Measurements from ENCODE around the gene EBLN2. TPM values are rescaled to one million over a fixed set of nuclear protein-coding genes. Genes with fewer than 3 reads are reported as not detected.

The EBLN2 gene
- total RNA-seq, 3 donors from 2014 or later (not counting 1 experiment from before 2014, with no cell fraction given): 8.9 to 11.2 (median 11.0) TPM

GRCh38 chr3:73101881-73102280 is 40.4 kb downstream of the EBLN2 start:
- Mint-ChIP-seq H3K9me3 (no peaks in the 10 kb centered on the region), H3K27ac (no peak overlapping the region), H3K27me3 (ENCODE audit: low read depth in 2 of 2) (no peaks in the 10 kb centered on the region), H3K4me3 (no peak overlapping the region), H3K36me3 (no peaks in the 10 kb centered on the region), H3K4me1 (no peaks in the 10 kb centered on the region)
- no peak for ATAC-seq
- Histone ChIP-seq H3K4me1 (ENCODE audit: control insufficient read depth, insufficient read depth, low read length) (no peaks in the 10 kb centered on the region), H3K9me3 (ENCODE audit: control insufficient read depth, insufficient read depth, low read length) (no peaks in the 10 kb centered on the region), H3K27me3 (ENCODE audit: control insufficient read depth, insufficient read depth, low read length) (no peaks in the 10 kb centered on the region), H3K36me3 (ENCODE audit: control insufficient read depth, insufficient read depth, low read length) (no peaks in the 10 kb centered on the region), H3K4me3 (ENCODE audit: low read length) (no peak overlapping the region), H3K27ac (ENCODE audit: low read length) (no peak overlapping the region)
- TF ChIP-seq CTCF (IDR thresholded peaks at IDR 0.05): no peak
- no peak for DNase-seq
- intact Hi-C loops (cut with micrococcal nuclease): loop anchor here (1.0 kb wide), 1 partner anchor 400 kb away; no protein-coding TSS in a partner anchor
- 60% methylated on average over 1 of the region's 2 CpGs for WGBS (ENCODE audit: insufficient coverage)

GRCh38 chr3:73107215-73107614 is 45.8 kb downstream of the EBLN2 start:
- WGBS (ENCODE audit: insufficient coverage): 91% methylated on average over 3 of the region's 3 CpGs
- H3K4me1 ChIP-seq (ENCODE audit: control insufficient read depth, insufficient read depth, low read length): no peaks in the 10 kb centered on the region
- no peaks in the 10 kb centered on the region for H3K9me3 ChIP-seq (ENCODE audit: control insufficient read depth, insufficient read depth, low read length)
- DNase-seq: no peak
- H3K27me3 Mint-ChIP-seq (ENCODE audit: low read depth in 2 of 2): peaks cover 0 to 7% of the 10 kb centered on the region in 2 donors
- no peaks in the 10 kb centered on the region for H3K36me3 Mint-ChIP-seq
- H3K27ac Mint-ChIP-seq: no peak overlapping the region
- no peak for TF ChIP-seq CTCF (IDR thresholded peaks at IDR 0.05)
- H3K4me3 ChIP-seq (ENCODE audit: low read length): no peak overlapping the region
- intact Hi-C loops (cut with micrococcal nuclease): no loop called here
- H3K9me3 Mint-ChIP-seq: no peaks in the 10 kb centered on the region
- no peaks in the 10 kb centered on the region for H3K36me3 ChIP-seq (ENCODE audit: control insufficient read depth, insufficient read depth, low read length)
- no peak overlapping the region for H3K27ac ChIP-seq (ENCODE audit: low read length)
- no peaks in the 10 kb centered on the region for H3K27me3 ChIP-seq (ENCODE audit: control insufficient read depth, insufficient read depth, low read length)
- no peak overlapping the region for H3K4me3 Mint-ChIP-seq
- ATAC-seq: no peak
- no peaks in the 10 kb centered on the region for H3K4me1 Mint-ChIP-seq

- TF ChIP-seq CTCF (IDR thresholded peaks at IDR 0.05): no peak
- ATAC-seq: no peak
- WGBS (ENCODE audit: insufficient coverage): 95% methylated on average over 5 of the region's 5 CpGs
- Mint-ChIP-seq H3K4me1 (no peaks in the 10 kb centered on the region), H3K9me3 (no peaks in the 10 kb centered on the region), H3K4me3 (no peak overlapping the region), H3K27ac (no peak overlapping the region), H3K27me3 (ENCODE audit: low read depth in 2 of 2) (peaks cover 0 to 7% of the 10 kb centered on the region in 2 donors), H3K36me3 (no peaks in the 10 kb centered on the region)
- Histone ChIP-seq H3K27ac (ENCODE audit: low read length) (no peak overlapping the region), H3K9me3 (ENCODE audit: control insufficient read depth, insufficient read depth, low read length) (no peaks in the 10 kb centered on the region), H3K27me3 (ENCODE audit: control insufficient read depth, insufficient read depth, low read length) (no peaks in the 10 kb centered on the region), H3K4me3 (ENCODE audit: low read length) (no peak overlapping the region), H3K36me3 (ENCODE audit: control insufficient read depth, insufficient read depth, low read length) (no peaks in the 10 kb centered on the region), H3K4me1 (ENCODE audit: control insufficient read depth, insufficient read depth, low read length) (no peaks in the 10 kb centered on the region)
- no peak for DNase-seq
- intact Hi-C loops (cut with micrococcal nuclease): no loop called here
These were observed 46.3 kb downstream of the EBLN2 start for GRCh38 chr3:73107676-73108187.

GRCh38 chr3:73108750-73109149 is 47.3 kb downstream of the EBLN2 start:
- intact Hi-C loops (cut with micrococcal nuclease): no loop called here
- Mint-ChIP-seq H3K4me1 (no peaks in the 10 kb centered on the region), H3K27ac (no peak overlapping the region), H3K9me3 (no peaks in the 10 kb centered on the region), H3K4me3 (no peak overlapping the region), H3K27me3 (ENCODE audit: low read depth in 2 of 2) (peaks cover 0 to 7% of the 10 kb centered on the region in 2 donors), H3K36me3 (no peaks in the 10 kb centered on the region)
- no peak for TF ChIP-seq CTCF (IDR thresholded peaks at IDR 0.05)
- Histone ChIP-seq H3K4me3 (ENCODE audit: low read length) (no peak overlapping the region), H3K4me1 (ENCODE audit: control insufficient read depth, insufficient read depth, low read length) (no peaks in the 10 kb centered on the region), H3K36me3 (ENCODE audit: control insufficient read depth, insufficient read depth, low read length) (no peaks in the 10 kb centered on the region), H3K27me3 (ENCODE audit: control insufficient read depth, insufficient read depth, low read length) (no peaks in the 10 kb centered on the region), H3K27ac (ENCODE audit: low read length) (no peak overlapping the region), H3K9me3 (ENCODE audit: control insufficient read depth, insufficient read depth, low read length) (no peaks in the 10 kb centered on the region)
- WGBS (ENCODE audit: insufficient coverage): 78% methylated on average over 1 of the region's 3 CpGs
- DNase-seq: no peak
- no peak for ATAC-seq
